K562 (cell line): ENCODE measurements around the gene NME7. TPM values are rescaled to one million over a fixed set of nuclear protein-coding genes. Genes with fewer than 3 reads are reported as not detected.

Experiments
- C11orf30 ChIP-seq: fragments of 450-650 bp; IDR thresholded peaks from 2 replicates; pipeline ENCODE4 v1.6.1; 2016; ENCODE audit warnings: low read depth, mild to moderate bottlenecking
- CCNT2 ChIP-seq: IDR thresholded peaks from 2 replicates; pipeline ENCODE4 v1.6.1; 2011; ENCODE audit warnings: borderline replicate concordance, low read depth, mild to moderate bottlenecking, moderate library complexity, mixed read lengths, low read length; ENCODE audit not compliant: insufficient read length; ENCODE audit errors: extremely low read depth
- CHD4 ChIP-seq: fragments of 200-600 bp; sonication (generic); IDR thresholded peaks from 3 replicates; pipeline ENCODE4 v1.6.1; 2012; ENCODE audit warnings: low read depth, mild to moderate bottlenecking, mixed read lengths, low read length, inconsistent platforms; ENCODE audit not compliant: insufficient read depth, insufficient replicate concordance, poor library complexity, severe bottlenecking
- DDX20 ChIP-seq: fragments of 450-650 bp; IDR thresholded peaks from 2 replicates; pipeline ENCODE4 v1.6.1; 2016; ENCODE audit warnings: missing genetic modification characterization, low read depth, mild to moderate bottlenecking, missing compliant biosample characterization, moderate library complexity
- EP300 ChIP-seq: IDR thresholded peaks from 2 replicates; pipeline ENCODE4 v1.6.1; 2012; ENCODE audit warnings: low read length, improper control_type of control experiment
- HDAC3 ChIP-seq: fragments of 450-650 bp; IDR thresholded peaks from 2 replicates; pipeline ENCODE4 v1.6.1; 2018; ENCODE audit warnings: borderline replicate concordance, mild to moderate bottlenecking, moderate library complexity; ENCODE audit not compliant: partially characterized antibody
- HIVEP1 ChIP-seq: fragments of 250-450 bp; sonication (Bioruptor Pico); IDR thresholded peaks from 2 replicates; pipeline ENCODE4 v1.4.0; 2020; ENCODE audit warnings: mild to moderate bottlenecking
- HOXB6 ChIP-seq: fragments of 250-450 bp; sonication (Bioruptor Pico); IDR thresholded peaks from 2 replicates; pipeline ENCODE4 v1.5.1; 2022; ENCODE audit warnings: mild to moderate bottlenecking, borderline replicate concordance
- MAFF ChIP-seq: IDR thresholded peaks from 2 replicates; pipeline ENCODE4 v1.6.1; 2012; ENCODE audit warnings: low read length, improper control_type of control experiment
- MAX ChIP-seq: sonication (generic); formaldehyde crosslinking; IDR thresholded peaks from 2 replicates; pipeline ENCODE4 v1.9.0; 2022; ENCODE audit warnings: mild to moderate bottlenecking, missing genetic modification reagents
- MNT ChIP-seq, 2 experiments: fragments of 450-650 bp; conservative IDR thresholded peaks; 2 replicates each; pipeline ENCODE4 v1.6.1; 2017; ENCODE audit warnings: mild to moderate bottlenecking in 2 of 2, moderate library complexity in 2 of 2
- NONO ChIP-seq, 2 experiments: fragments of 200-400 bp in 1 of 2; fragments of 450-650 bp in 1 of 2; formaldehyde crosslinking in 1 of 2; IDR thresholded peaks; 2 replicates each; pipeline ENCODE4 v1.6.1; 2017; ENCODE audit warnings: low read depth in 2 of 2, mild to moderate bottlenecking in 2 of 2, moderate library complexity in 2 of 2, low read length in 1 of 2
- NR2C2 ChIP-seq, 2 experiments: fragments of 200-800 bp in 1 of 2; sonication (Bioruptor generic) in 1 of 2; sonication (generic) in 1 of 2; formaldehyde crosslinking in 1 of 2; IDR thresholded peaks; 2 replicates each; pipeline versions ENCODE4 v1.6.1 to v1.8.0; 2016 to 2022; ENCODE audit warnings: mild to moderate bottlenecking in 1 of 2, missing compliant biosample characterization in 1 of 2, missing genetic modification characterization in 1 of 2, missing genetic modification reagents in 1 of 2
- POLR2AphosphoS2 ChIP-seq: IDR thresholded peaks from 2 replicates; pipeline ENCODE4 v1.6.1; 2012; ENCODE audit warnings: low read length, improper control_type of control experiment
- POLR3G ChIP-seq: IDR thresholded peaks from 2 replicates; pipeline ENCODE4 v1.6.1; 2011; ENCODE audit not compliant: insufficient read length, insufficient replicate concordance; ENCODE audit errors: extremely low read depth
- TRIM28 ChIP-seq: fragments of 450-650 bp; IDR thresholded peaks from 2 replicates; pipeline ENCODE4 v1.6.1; 2017
- ZBTB43 ChIP-seq: sonication (generic); formaldehyde crosslinking; IDR thresholded peaks from 2 replicates; pipeline ENCODE4 v1.8.0; 2023; ENCODE audit warnings: mild to moderate bottlenecking, missing genetic modification reagents
- ZNF280A ChIP-seq: fragments of 450-650 bp; IDR thresholded peaks from 2 replicates; pipeline ENCODE4 v1.6.1; 2018; ENCODE audit warnings: mild to moderate bottlenecking, low read depth; ENCODE audit not compliant: partially characterized antibody
- ZNF592 ChIP-seq: fragments of 450-650 bp; IDR thresholded peaks from 2 replicates; pipeline ENCODE4 v1.6.1; 2017; ENCODE audit warnings: antibody characterized with exemption, mild to moderate bottlenecking
- polyA plus RNA-seq, 8 experiments: library from polyadenylated mRNA; depleted of rRNA in 4 of 8; stranded (reverse) in 5 of 8; unstranded in 3 of 8; fragments of >200 nt; fragmentation: Nextera tagmentation in 2 of 8; fragmentation: Illumina TruSeq in 1 of 8; extraction: Ambion mirVana in 2 of 8; extraction: Trizol in 1 of 8; gene quantifications; 2 replicates each; pipeline versions ENCODE4 v1.2.1 to v1.2.3, GENCODE V29; 2011 to 2014; ENCODE audit warnings: inconsistent platforms in 1 of 8, missing spikeins in 1 of 8
- total RNA-seq, 7 experiments: library from RNA; depleted of rRNA in 6 of 7; stranded (reverse); fragments of >200 nt in 6 of 7; fragmentation: Illumina TruSeq in 2 of 7; extraction: Trizol in 2 of 7; gene quantifications; 2 replicates each; pipeline versions ENCODE4 v1.2.1 to v1.2.3, GENCODE V29; 2011 to 2021; ENCODE audit warnings: low replicate concordance in 1 of 7

The NME7 gene
- total and polyA plus RNA-seq, 9 of the 15 experiments (the other 6 are each of a cell fraction or from before 2014, with no cell fraction given) = 7.9 to 43.2 (median 23.9) TPM

- TF ChIP-seq ZNF592 = peak; percentile 72
- no peak for TF ChIP-seq MAX (CRISPR knock-in tag)
- no peak for TF ChIP-seq HOXB6
- TF ChIP-seq POLR2AphosphoS2 = no peak
- peak; percentile 70 for TF ChIP-seq EP300
- TF ChIP-seq ZNF280A = no peak
- no peak for TF ChIP-seq DDX20 (tag)
- peak; percentile 25 for TF ChIP-seq HDAC3
- TF ChIP-seq HIVEP1 = no peak
- TF ChIP-seq NR2C2 (CRISPR knock-in tag; IDR thresholded peaks at IDR 0.05) = no peak
- 0 out of 2 replicates have a peak, but pooled peaks have one; percentile 23 for TF ChIP-seq NR2C2 (tag; IDR thresholded peaks at IDR 0.05)
- TF ChIP-seq MNT (conservative IDR thresholded peaks at IDR 0.05) = 0 out of 4 replicates have a peak, but pooled peaks of 1 of the 2 experiments have one; percentile 29
- no peak for TF ChIP-seq ZBTB43 (CRISPR knock-in tag)
- TF ChIP-seq TRIM28 = no peak
- no peak for TF ChIP-seq NONO (IDR thresholded peaks at IDR 0.05; ENCODE audit: low read depth in 2 of 2, low read length in 1 of 2)
- peak; percentile 88 for TF ChIP-seq MAFF
- no peak for TF ChIP-seq POLR3G
- peak; percentile 84 for TF ChIP-seq C11orf30
- TF ChIP-seq CCNT2 = no peak
- no peak for TF ChIP-seq CHD4
Observed at GRCh38 chr1:169338617-169339016, 29.0 kb downstream of the NME7 start (continued).
